Trophoblast cell (in vitro differentiated cells and primary cell): ENCODE results near the gene BARX1.

Experiments
- DNase-seq, 2 donors: peaks; one replicate each; pipeline ENCODE4 v3.0.0-alpha.2; 2016
- H2AFZ ChIP-seq: 2 replicates; pipeline ENCODE4 v1.6.1; 2013; ENCODE audit warnings: low read length, moderate library complexity, mild to moderate bottlenecking; ENCODE audit not compliant: insufficient read depth, poor library complexity
- H2AK5ac ChIP-seq: 2 replicates; pipeline ENCODE4 v1.6.1; 2013; ENCODE audit warnings: mild to moderate bottlenecking, low read length
- H2BK120ac ChIP-seq: 2 replicates; pipeline ENCODE4 v1.6.1; 2013; ENCODE audit warnings: low read length, mild to moderate bottlenecking, moderate library complexity; ENCODE audit not compliant: insufficient read depth, poor library complexity
- H2BK12ac ChIP-seq: 2 replicates; pipeline ENCODE4 v1.6.1; 2013; ENCODE audit warnings: mild to moderate bottlenecking, low read length, moderate library complexity
- H2BK5ac ChIP-seq: 2 replicates; pipeline ENCODE4 v1.6.1; 2013; ENCODE audit warnings: low read length, low read depth, moderate library complexity, mild to moderate bottlenecking; ENCODE audit not compliant: poor library complexity
- H3K14ac ChIP-seq: 2 replicates; pipeline ENCODE4 v1.6.1; 2013; ENCODE audit warnings: mild to moderate bottlenecking, low read length
- H3K18ac ChIP-seq: 2 replicates; pipeline ENCODE4 v1.6.1; 2013; ENCODE audit warnings: mild to moderate bottlenecking, low read length
- H3K23ac ChIP-seq: 2 replicates; pipeline ENCODE4 v1.6.1; 2013; ENCODE audit warnings: low read length
- H3K27ac ChIP-seq: 2 replicates; pipeline ENCODE4 v1.5.1; 2013; ENCODE audit warnings: low read depth, mild to moderate bottlenecking, inconsistent platforms, low read length, moderate library complexity
- H3K27me3 ChIP-seq: 2 replicates; pipeline ENCODE4 v1.6.1; 2013; ENCODE audit warnings: inconsistent platforms, mild to moderate bottlenecking, low read length, moderate library complexity; ENCODE audit not compliant: insufficient read depth
- H3K36me3 ChIP-seq, 2 experiments: 1 replicate in 1 of 2; 2 replicates in 1 of 2; pipeline ENCODE4 v1.6.1; 2013; ENCODE audit warnings: low read length in 2 of 2, mild to moderate bottlenecking in 2 of 2, moderate library complexity in 1 of 2; ENCODE audit not compliant: insufficient read depth in 2 of 2, control insufficient read depth in 1 of 2
- H3K4ac ChIP-seq: 2 replicates; pipeline ENCODE4 v1.6.1; 2013; ENCODE audit warnings: low read depth, mild to moderate bottlenecking, low read length, moderate library complexity
- H3K4me1 ChIP-seq, 2 experiments: 1 replicate in 1 of 2; 2 replicates in 1 of 2; pipeline ENCODE4 v1.6.1; 2013; ENCODE audit warnings: low read length in 2 of 2, mild to moderate bottlenecking in 2 of 2, moderate library complexity in 1 of 2; ENCODE audit not compliant: insufficient read depth in 2 of 2, control insufficient read depth in 1 of 2
- H3K4me2 ChIP-seq: 2 replicates; pipeline ENCODE4 v1.6.1; 2013; ENCODE audit warnings: inconsistent platforms, mild to moderate bottlenecking, low read length, moderate library complexity
- H3K4me3 ChIP-seq: 2 replicates; pipeline ENCODE4 v1.5.1; 2013; ENCODE audit warnings: mild to moderate bottlenecking, low read depth, low read length, inconsistent platforms
- H3K79me1 ChIP-seq: one replicate; pipeline ENCODE4 v1.6.1; 2013; ENCODE audit warnings: low read length
- H3K79me2 ChIP-seq: 2 replicates; pipeline ENCODE4 v1.6.1; 2013; ENCODE audit warnings: low read length, mild to moderate bottlenecking; ENCODE audit not compliant: control insufficient read depth, insufficient read depth, poor library complexity
- H3K9ac ChIP-seq: 2 replicates; pipeline ENCODE4 v1.6.1; 2013; ENCODE audit warnings: mild to moderate bottlenecking, low read length
- H3K9me3 ChIP-seq: 2 replicates; pipeline ENCODE4 v1.6.1; 2013; ENCODE audit warnings: low read depth, mild to moderate bottlenecking, control low read depth, inconsistent platforms, low read length; ENCODE audit not compliant: insufficient read depth
- H4K12ac ChIP-seq: 2 replicates; pipeline ENCODE4 v1.6.1; 2013; ENCODE audit warnings: low read depth, mild to moderate bottlenecking, low read length, moderate library complexity
- H4K8ac ChIP-seq: 2 replicates; pipeline ENCODE4 v1.6.1; 2013; ENCODE audit warnings: low read depth, mild to moderate bottlenecking, low read length, moderate library complexity
- H4K91ac ChIP-seq: one replicate; pipeline ENCODE4 v1.6.1; 2013; ENCODE audit warnings: low read depth, mild to moderate bottlenecking, low read length, moderate library complexity
- WGBS: extraction: QIAGEN DNeasy Blood & Tissue Kit; methylation state at CpG from one replicate; pipeline ENCODE4 v1.1.7; 2013; ENCODE audit warnings: missing lambda C conversion rate; ENCODE audit not compliant: insufficient read length, insufficient coverage; ENCODE audit errors: extremely low coverage; 5-methylcytosine and 5-hydroxymethylcytosine counted together

BARX1 gene

GRCh38 chr9:93908591-93909241 is 46.4 kb downstream of the BARX1 start:
- Histone ChIP-seq H3K27me3 (no peaks in the 10 kb centered on the region), H4K12ac (no peak overlapping the region), H3K9me3 (peaks cover 8% of the 10 kb centered on the region), H3K4me3 (no peak overlapping the region), H3K79me1 (no peaks in the 10 kb centered on the region), H3K14ac (no peak overlapping the region), H2AK5ac (no peak overlapping the region), H2BK12ac (no peak overlapping the region), H3K9ac (no peak overlapping the region), H3K18ac (no peak overlapping the region), H3K4me2 (no peak overlapping the region), H3K23ac (no peak overlapping the region), H3K4me1 (no peaks in the 10 kb centered on the region), H3K79me2 (no peaks in the 10 kb centered on the region), H4K8ac (no peak overlapping the region), H2BK120ac (no peak overlapping the region), H3K36me3 (no peaks in the 10 kb centered on the region), H4K91ac (no peak overlapping the region), H3K4ac (no peak overlapping the region), H2BK5ac (no peak overlapping the region), H3K27ac (no peak overlapping the region), H2AFZ (no peak overlapping the region)
- no peak for DNase-seq
- no CpG with 5 or more reads among the region's 15 CpGs for WGBS

GRCh38 chr9:93907551-93908199 is 47.5 kb downstream of the BARX1 start:
- DNase-seq, result no peak
- no peak overlapping the region for H4K91ac ChIP-seq
- no peaks in the 10 kb centered on the region for H3K79me2 ChIP-seq
- no peak overlapping the region for H3K23ac ChIP-seq
- no peak overlapping the region for H3K4ac ChIP-seq
- H4K8ac ChIP-seq, result no peak overlapping the region
- no peak overlapping the region for H2BK120ac ChIP-seq
- H2AK5ac ChIP-seq, result no peak overlapping the region
- no peaks in the 10 kb centered on the region for H3K27me3 ChIP-seq
- H3K9me3 ChIP-seq, result peaks cover 8% of the 10 kb centered on the region
- no peak overlapping the region for H4K12ac ChIP-seq
- H3K18ac ChIP-seq, result no peak overlapping the region
- no CpG with 5 or more reads among the region's 5 CpGs for WGBS
- no peaks in the 10 kb centered on the region for H3K79me1 ChIP-seq
- no peaks in the 10 kb centered on the region for H3K36me3 ChIP-seq
- H2AFZ ChIP-seq, result no peak overlapping the region
- no peak overlapping the region for H3K4me3 ChIP-seq
- H3K4me1 ChIP-seq, result no peaks in the 10 kb centered on the region
- no peak overlapping the region for H3K14ac ChIP-seq
- no peak overlapping the region for H3K27ac ChIP-seq
- no peak overlapping the region for H2BK5ac ChIP-seq
- H3K9ac ChIP-seq, result no peak overlapping the region
- H3K4me2 ChIP-seq, result no peak overlapping the region
- no peak overlapping the region for H2BK12ac ChIP-seq

GRCh38 chr9:93906195-93906880 is 48.8 kb downstream of the BARX1 start:
- Histone ChIP-seq H3K4me2 (no peak overlapping the region), H3K4me1 (no peaks in the 10 kb centered on the region), H2AK5ac (no peak overlapping the region), H3K36me3 (no peaks in the 10 kb centered on the region), H3K79me1 (no peaks in the 10 kb centered on the region), H2AFZ (no peak overlapping the region), H3K4ac (no peak overlapping the region), H3K14ac (no peak overlapping the region), H4K12ac (no peak overlapping the region), H4K91ac (no peak overlapping the region), H3K27me3 (no peaks in the 10 kb centered on the region), H2BK12ac (no peak overlapping the region), H3K4me3 (no peak overlapping the region), H3K9ac (no peak overlapping the region), H3K27ac (no peak overlapping the region), H4K8ac (no peak overlapping the region), H3K18ac (no peak overlapping the region), H2BK5ac (no peak overlapping the region), H2BK120ac (no peak overlapping the region), H3K9me3 (peaks cover 8% of the 10 kb centered on the region), H3K23ac (no peak overlapping the region), H3K79me2 (no peaks in the 10 kb centered on the region)
- WGBS, result no CpG with 5 or more reads among the region's 10 CpGs
- DNase-seq, result no peak

- Histone ChIP-seq H3K4me3 (no peak overlapping the region), H4K91ac (no peak overlapping the region), H3K27ac (no peak overlapping the region), H3K27me3 (no peaks in the 10 kb centered on the region), H4K8ac (no peak overlapping the region), H3K36me3 (no peaks in the 10 kb centered on the region), H2BK5ac (no peak overlapping the region), H3K79me2 (no peaks in the 10 kb centered on the region), H3K23ac (no peak overlapping the region), H3K9me3 (peaks cover 7% of the 10 kb centered on the region), H3K4me1 (no peaks in the 10 kb centered on the region), H3K14ac (no peak overlapping the region), H3K4me2 (no peak overlapping the region), H2AK5ac (no peak overlapping the region), H4K12ac (no peak overlapping the region), H3K4ac (no peak overlapping the region), H3K79me1 (no peaks in the 10 kb centered on the region), H3K18ac (no peak overlapping the region), H2BK12ac (no peak overlapping the region), H2BK120ac (no peak overlapping the region), H2AFZ (no peak overlapping the region), H3K9ac (no peak overlapping the region)
- no CpG with 5 or more reads among the region's 10 CpGs for WGBS
- no peak for DNase-seq
Observed at GRCh38 chr9:93905473-93906133, 49.6 kb downstream of the BARX1 start.
